WERI-Rb-1 (cell line): ENCODE measurements around the gene RHOT2.

ENCODE experiments used
- DNase-seq: peaks from one replicate; pipeline ENCODE4 v3.0.0-alpha.2; 2020
- H3K27ac ChIP-seq: fragments of 250-450 bp; sonication (Bioruptor Pico); 2 replicates; pipeline ENCODE4 v1.5.1; 2020; ENCODE audit warnings: mild to moderate bottlenecking, moderate library complexity
- H3K27me3 ChIP-seq: fragments of 250-450 bp; sonication (Bioruptor Pico); 2 replicates; pipeline ENCODE4 v1.5.1; 2021; ENCODE audit warnings: mild to moderate bottlenecking, low read depth, moderate library complexity; ENCODE audit not compliant: insufficient read depth, severe bottlenecking
- H3K36me3 ChIP-seq: fragments of 250-450 bp; sonication (Bioruptor Pico); 2 replicates; pipeline ENCODE4 v1.5.1; 2020; ENCODE audit warnings: mild to moderate bottlenecking, moderate library complexity
- H3K4me3 ChIP-seq: 2 replicates; pipeline ENCODE4 v1.5.1; 2011; ENCODE audit warnings: low read depth, mild to moderate bottlenecking, control low read depth, low read length
- H3K9me3 ChIP-seq: fragments of 250-450 bp; sonication (Bioruptor Pico); 2 replicates; pipeline ENCODE4 v1.5.1; 2021; ENCODE audit warnings: mild to moderate bottlenecking, moderate library complexity; ENCODE audit not compliant: severe bottlenecking
- CTCF ChIP-seq: IDR thresholded peaks from 2 replicates; pipeline ENCODE4 v1.5.1; 2011; ENCODE audit warnings: low read depth, mild to moderate bottlenecking, control low read depth, inconsistent platforms, low read length

Gene RHOT2

DNA sequence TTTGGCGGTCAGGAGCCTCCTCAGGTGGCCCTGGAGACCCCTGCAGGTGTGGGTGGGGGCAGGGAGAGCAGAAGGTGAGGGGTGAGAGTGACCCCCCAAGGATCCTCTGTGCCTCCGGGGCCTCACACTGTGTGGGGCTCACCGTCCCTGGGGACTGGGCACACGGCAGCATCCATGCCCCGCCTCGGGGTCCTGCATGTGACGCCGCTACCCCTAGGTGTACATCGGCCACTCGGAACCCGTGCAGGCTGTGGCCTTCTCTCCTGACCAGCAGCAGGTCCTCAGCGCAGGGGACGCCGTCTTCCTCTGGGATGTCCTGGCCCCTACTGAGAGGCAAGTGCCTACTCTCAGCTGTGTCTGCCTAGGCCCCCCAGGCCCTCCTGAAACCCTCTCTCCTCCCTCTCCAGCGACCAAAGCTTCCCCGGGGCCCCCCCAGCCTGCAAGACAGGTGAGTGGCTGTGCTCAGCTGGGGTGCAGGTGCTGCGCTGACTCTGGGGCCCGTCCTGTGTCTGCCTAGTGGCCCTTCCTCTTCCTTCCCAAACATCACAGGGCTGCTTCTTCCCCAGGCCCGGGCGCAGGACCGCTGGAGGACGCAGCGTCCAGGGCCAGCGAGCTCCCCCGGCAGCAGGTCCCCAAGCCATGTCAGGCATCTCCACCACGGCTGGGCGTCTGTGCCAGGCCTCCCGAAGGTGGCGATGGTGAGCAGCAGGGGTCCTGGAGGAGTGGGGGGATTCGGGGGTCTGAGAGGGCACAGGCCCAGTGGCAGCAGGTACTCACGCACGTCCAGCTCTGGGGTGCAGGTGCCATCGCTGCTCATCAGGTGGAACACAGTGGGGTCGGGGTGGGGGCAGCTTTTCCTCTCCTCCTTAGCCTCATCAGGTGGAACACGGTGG lies 9.0 kb upstream of the RHOT2 start:
- Histone ChIP-seq H3K4me3 (no peak overlapping the region), H3K27ac (no peak overlapping the region), H3K9me3 (no peaks in the 10 kb centered on the region), H3K36me3 (peaks cover 78% of the 10 kb centered on the region), H3K27me3 (no peaks in the 10 kb centered on the region)
- TF ChIP-seq CTCF, result peak; percentile 23; the same call in 1 of the 2 replicates
- no peak for DNase-seq

- no peaks in the 10 kb centered on the region for H3K9me3 ChIP-seq
- H3K27ac ChIP-seq, result no peak overlapping the region
- no peaks in the 10 kb centered on the region for H3K27me3 ChIP-seq
- DNase-seq, result no peak
- H3K4me3 ChIP-seq, result no peak overlapping the region
- TF ChIP-seq CTCF, result no peak
- H3K36me3 ChIP-seq, result peaks cover 80% of the 10 kb centered on the region
Measured at GRCh38 chr16:659618-660017, 8.3 kb upstream of the RHOT2 start.

- Histone ChIP-seq H3K27ac (peak overlapping the region; percentile 60), H3K36me3 (peaks cover 75% of the 10 kb centered on the region), H3K4me3 (no peak overlapping the region), H3K9me3 (no peaks in the 10 kb centered on the region), H3K27me3 (no peaks in the 10 kb centered on the region)
- no peak for TF ChIP-seq CTCF
- DNase-seq, result no peak
Measured at GRCh38 chr16:660132-660458, 7.8 kb upstream of the RHOT2 start.

GRCh38 chr16:660459-661183 lies 7.3 kb upstream of the RHOT2 start:
- TF ChIP-seq CTCF, result peak; percentile 72
- no peak overlapping the region for H3K4me3 ChIP-seq
- H3K9me3 ChIP-seq, result no peaks in the 10 kb centered on the region
- DNase-seq, result peak; percentile 93
- H3K27ac ChIP-seq, result peak overlapping the region; percentile 69
- H3K27me3 ChIP-seq, result no peaks in the 10 kb centered on the region
- peaks cover 70% of the 10 kb centered on the region for H3K36me3 ChIP-seq

- Histone ChIP-seq H3K27me3 (no peaks in the 10 kb centered on the region), H3K36me3 (peaks cover 69% of the 10 kb centered on the region), H3K27ac (peak overlapping the region; percentile 69), H3K9me3 (no peaks in the 10 kb centered on the region), H3K4me3 (no peak overlapping the region)
- no peak for DNase-seq
- no peak for TF ChIP-seq CTCF
Measured at GRCh38 chr16:661184-661821, 6.6 kb upstream of the RHOT2 start.
